GM12872 (cell line): ENCODE results near the gene FOXO6.

Source experiments
- CTCF ChIP-seq: IDR thresholded peaks from 3 replicates; pipeline ENCODE4 v1.5.1; 2011; ENCODE audit warnings: low read depth, mild to moderate bottlenecking, low read length, moderate library complexity; ENCODE audit not compliant: insufficient read depth

FOXO6 gene

GRCh38 chr1:41330588-41331545 lies 30.4 kb upstream of the FOXO6 start:
- no peak for TF ChIP-seq CTCF

GRCh38 chr1:41331546-41331917 lies 29.7 kb upstream of the FOXO6 start:
- TF ChIP-seq CTCF, result no peak

DNA sequence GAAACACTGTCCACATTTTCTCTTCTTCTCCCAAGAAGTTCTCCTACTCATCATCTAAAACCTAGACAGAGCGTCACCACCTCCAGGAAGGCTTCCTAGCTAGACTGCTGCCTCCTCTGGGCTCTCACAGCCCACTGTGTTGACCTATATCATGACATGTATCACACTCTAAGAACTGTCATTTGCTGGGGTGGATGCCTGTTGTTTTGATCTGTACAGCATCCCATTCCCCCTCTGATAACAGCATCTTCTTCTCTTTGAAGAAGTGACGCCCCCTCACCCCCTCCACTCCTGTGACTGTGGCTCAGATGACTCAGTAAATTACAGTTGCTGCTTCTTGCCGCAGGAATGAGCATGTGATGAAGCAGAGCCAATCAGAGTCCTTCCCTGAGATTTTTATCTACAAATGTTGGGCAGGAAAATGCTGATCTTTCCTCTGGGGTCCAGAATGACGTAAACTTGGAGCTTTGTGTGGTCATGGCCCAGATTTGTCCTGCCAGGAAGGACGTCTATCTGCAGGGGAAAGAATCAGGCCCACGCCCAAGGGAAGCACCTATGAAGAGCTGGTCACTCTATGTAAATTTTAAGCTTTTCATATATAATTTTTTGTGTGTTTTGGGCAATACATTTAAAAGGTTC lies 28.0 kb upstream of the FOXO6 start:
- TF ChIP-seq CTCF, result no peak

GRCh38 chr1:41338820-41339219 lies 22.4 kb upstream of the FOXO6 start:
- no peak for TF ChIP-seq CTCF

GRCh38 chr1:41340655-41341364 lies 20.4 kb upstream of the FOXO6 start:
- TF ChIP-seq CTCF, result no peak

- TF ChIP-seq CTCF, result no peak
Observed at GRCh38 chr1:41341365-41341683, 19.9 kb upstream of the FOXO6 start.
